ENCODE measurements around the gene ZNF74.
"Not testable (repeated sequence)": the region's sequence is repeated elsewhere in the genome, so short reads cannot be mapped to it uniquely, and the experiment has no call there.

The ZNF74 gene

GRCh38 chr22:20401376-20402014 is 7.5 kb downstream of the ZNF74 start:
- DNase-seq: no peak

DNA sequence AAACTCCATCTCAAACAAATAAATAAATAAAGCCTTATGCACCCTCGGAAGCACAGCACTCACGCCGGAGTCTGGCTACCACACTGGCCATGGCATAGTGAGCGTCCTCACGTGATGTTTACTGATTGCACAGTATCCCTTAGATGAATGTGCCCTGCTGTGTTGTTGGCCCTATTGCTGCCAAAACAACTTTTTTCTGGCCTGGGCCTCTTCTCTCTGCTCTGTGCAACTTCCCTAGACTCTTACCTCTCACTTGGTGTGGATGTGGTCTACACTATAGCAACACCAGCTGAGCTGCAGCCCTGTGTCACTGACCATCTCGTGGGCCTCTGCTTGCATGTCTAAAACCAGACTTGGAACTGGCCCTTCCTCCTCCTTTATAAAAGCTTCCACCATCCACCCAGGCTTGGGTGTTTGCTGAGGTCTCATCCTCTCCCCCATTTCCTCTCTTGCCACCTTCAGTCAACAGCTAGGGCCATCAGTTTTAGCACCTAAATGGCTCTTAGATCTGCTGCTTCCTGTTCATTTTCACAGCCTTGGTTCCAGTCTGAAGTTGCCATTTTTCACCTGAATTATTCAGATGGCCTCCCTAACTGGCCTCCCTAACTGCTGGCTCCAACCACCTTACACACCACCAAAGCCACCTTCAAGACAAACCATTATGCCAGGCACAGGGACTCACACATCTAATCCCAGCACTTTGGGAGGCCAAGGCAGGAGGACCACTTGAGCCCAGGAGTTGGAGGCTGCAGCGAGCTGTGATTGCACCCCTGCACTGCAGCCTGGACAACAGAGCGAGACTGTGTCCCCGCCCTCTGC is 9.2 kb downstream of the ZNF74 start:
- no peak for DNase-seq

DNA sequence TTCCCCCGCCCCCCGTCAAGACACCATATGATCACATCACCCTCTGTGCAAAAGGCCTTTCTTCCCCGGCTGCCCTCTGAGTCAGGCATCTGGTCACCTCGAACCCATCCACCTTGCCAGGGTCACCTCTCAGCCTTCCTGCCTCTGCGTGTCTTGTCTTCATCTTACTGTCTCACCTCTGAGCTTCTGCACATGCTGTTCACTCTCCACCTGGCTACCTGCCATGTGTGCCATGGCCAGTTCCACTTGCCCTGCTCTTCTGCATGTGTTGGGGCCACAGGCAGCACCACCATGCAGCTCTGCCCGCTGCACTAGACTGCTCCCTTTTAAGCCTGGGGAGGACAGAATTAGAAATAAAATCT is 9.8 kb downstream of the ZNF74 start:
- DNase-seq: no peak

- DNase-seq: no peak
Observed at GRCh38 chr22:20404881-20405280, 10.9 kb downstream of the ZNF74 start.

DNA sequence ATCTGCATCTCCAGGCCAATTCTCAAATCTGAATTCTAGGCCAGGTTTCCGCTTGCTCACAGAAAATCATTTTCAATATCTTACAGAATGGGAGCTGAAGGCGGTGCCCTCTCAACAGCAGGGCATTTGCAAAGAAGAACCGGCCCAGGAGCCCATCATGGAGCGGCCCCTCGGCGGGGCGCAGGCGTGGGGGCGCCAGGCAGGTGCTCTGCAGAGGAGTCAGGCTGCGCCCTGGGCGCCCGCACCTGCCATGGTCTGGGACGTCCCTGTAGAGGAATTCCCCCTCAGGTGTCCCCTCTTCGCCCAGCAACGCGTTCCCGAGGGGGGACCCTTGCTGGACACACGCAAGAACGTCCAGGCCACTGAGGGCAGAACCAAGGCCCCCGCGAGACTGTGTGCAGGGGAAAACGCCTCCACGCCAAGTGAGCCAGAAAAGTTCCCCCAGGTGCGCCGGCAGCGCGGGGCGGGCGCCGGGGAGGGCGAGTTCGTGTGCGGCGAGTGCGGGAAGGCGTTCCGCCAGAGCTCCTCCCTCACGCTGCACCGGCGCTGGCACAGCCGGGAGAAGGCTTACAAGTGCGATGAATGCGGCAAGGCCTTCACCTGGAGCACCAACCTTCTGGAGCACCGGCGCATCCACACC is 11.5 kb downstream of the ZNF74 start:
- DNase-seq: no peak

DNA sequence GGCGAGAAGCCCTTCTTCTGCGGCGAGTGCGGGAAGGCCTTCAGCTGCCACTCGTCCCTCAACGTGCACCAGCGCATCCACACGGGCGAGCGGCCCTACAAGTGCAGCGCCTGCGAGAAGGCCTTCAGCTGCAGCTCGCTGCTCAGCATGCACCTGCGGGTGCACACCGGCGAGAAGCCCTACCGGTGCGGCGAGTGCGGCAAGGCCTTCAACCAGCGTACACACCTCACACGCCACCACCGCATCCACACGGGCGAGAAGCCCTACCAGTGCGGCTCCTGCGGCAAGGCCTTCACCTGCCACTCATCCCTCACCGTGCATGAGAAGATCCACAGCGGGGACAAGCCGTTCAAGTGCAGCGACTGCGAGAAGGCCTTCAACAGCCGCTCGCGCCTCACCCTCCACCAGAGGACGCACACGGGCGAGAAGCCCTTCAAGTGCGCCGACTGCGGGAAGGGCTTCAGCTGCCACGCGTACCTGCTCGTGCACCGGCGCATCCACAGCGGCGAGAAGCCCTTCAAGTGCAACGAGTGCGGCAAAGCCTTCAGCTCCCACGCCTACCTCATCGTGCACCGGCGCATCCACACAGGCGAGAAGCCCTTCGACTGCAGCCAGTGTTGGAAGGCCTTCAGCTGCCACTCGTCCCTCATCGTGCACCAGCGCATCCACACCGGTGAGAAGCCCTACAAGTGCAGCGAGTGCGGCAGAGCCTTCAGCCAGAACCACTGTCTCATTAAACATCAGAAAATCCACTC is 12.2 kb downstream of the ZNF74 start:
- no peak for DNase-seq

GRCh38 chr22:20406686-20407408 is 12.9 kb downstream of the ZNF74 start:
- no peak for DNase-seq

GRCh38 chr22:20407829-20408228 is 13.9 kb downstream of the ZNF74 start:
- no peak for DNase-seq

- DNase-seq: no peak
Observed at GRCh38 chr22:20408891-20409290, 14.9 kb downstream of the ZNF74 start.

GRCh38 chr22:20409385-20409784 is 15.4 kb downstream of the ZNF74 start:
- not testable (repeated sequence) for DNase-seq

GRCh38 chr22:20412474-20413216 is 18.7 kb downstream of the ZNF74 start:
- no peak for DNase-seq

DNA sequence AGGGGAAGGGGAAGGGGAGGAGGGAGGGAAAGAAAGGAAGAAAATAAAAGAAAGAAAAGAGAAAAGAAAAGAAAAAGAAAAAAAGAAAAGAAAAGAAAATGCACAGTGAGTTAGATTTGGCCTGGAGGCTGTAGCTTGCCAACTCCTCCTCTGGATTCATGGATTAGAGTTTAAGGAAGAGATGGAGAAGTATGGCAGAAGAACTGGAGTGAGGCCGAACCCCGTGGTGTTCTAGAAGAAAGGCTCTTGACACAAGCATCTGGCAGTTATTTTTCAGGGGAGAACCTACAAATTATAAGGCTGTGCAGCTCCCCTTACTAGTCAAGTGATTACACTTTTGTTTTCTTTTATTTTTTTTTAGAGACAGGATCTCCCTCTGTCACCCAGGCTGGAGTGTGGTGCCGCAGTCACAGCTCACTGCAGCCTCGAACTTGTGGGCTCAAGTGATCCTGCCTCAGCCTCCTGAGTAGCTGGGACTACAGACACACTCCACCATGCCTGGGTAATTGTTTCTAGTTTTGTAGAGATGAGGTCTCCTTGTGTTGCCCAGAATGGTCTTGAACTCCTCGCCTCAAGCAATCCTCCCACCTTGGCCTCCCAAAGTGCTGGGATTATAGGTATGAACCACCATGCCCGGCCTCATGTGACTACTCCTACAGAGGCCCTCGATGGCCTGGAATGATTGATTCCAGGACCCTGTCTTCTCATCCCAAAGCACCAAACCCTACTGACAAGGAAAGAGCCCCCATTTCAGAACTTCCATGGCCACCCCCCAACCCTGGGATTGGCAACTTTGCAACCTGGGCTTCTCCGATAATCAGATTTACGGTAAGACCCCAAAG is 19.5 kb downstream of the ZNF74 start:
- no peak for DNase-seq

GRCh38 chr22:20414059-20414440 is 20.1 kb downstream of the ZNF74 start:
- no peak for DNase-seq

GRCh38 chr22:20414450-20414849 is 20.5 kb downstream of the ZNF74 start:
- no peak for DNase-seq

- DNase-seq: not testable (repeated sequence)
Observed at GRCh38 chr22:20415241-20415640, 21.3 kb downstream of the ZNF74 start.

GRCh38 chr22:20415699-20416098 is 21.7 kb downstream of the ZNF74 start:
- DNase-seq: not testable (repeated sequence)

GRCh38 chr22:20418211-20418788 is 24.3 kb downstream of the ZNF74 start:
- peak; percentile 89 for DNase-seq

- DNase-seq: no peak
Observed at GRCh38 chr22:20419664-20419951, 25.7 kb downstream of the ZNF74 start.

GRCh38 chr22:20420157-20420842 is 26.3 kb downstream of the ZNF74 start:
- no peak for DNase-seq

GRCh38 chr22:20421507-20421874 is 27.5 kb downstream of the ZNF74 start:
- DNase-seq: no peak
